BE2C (cell line): ENCODE results near the gene TTC36. TPM values are rescaled to one million over a fixed set of nuclear protein-coding genes. Genes with fewer than 3 reads are reported as not detected.
"Not testable (repeated sequence)": the region's sequence is repeated elsewhere in the genome, so short reads cannot be mapped to it uniquely, and the experiment has no call there.

Source experiments
- DNase-seq: peaks from one replicate; pipeline ENCODE4 v3.0.0-alpha.2; 2020
- H3K27me3 ChIP-seq: fragments of 250-450 bp; sonication (Bioruptor Pico); 2 replicates; pipeline ENCODE4 v1.5.1; 2020; ENCODE audit warnings: mild to moderate bottlenecking
- H3K36me3 ChIP-seq: fragments of 250-450 bp; sonication (Bioruptor Pico); 2 replicates; pipeline ENCODE4 v1.5.1; 2020; ENCODE audit warnings: mild to moderate bottlenecking
- H3K4me1 ChIP-seq: fragments of 250-450 bp; sonication (Bioruptor Pico); 2 replicates; pipeline ENCODE4 v1.5.1; 2020
- H3K4me3 ChIP-seq: 2 replicates; pipeline ENCODE4 v1.5.1; 2011; ENCODE audit warnings: low read depth, low read length
- H3K9me3 ChIP-seq: fragments of 250-450 bp; sonication (Bioruptor Pico); 2 replicates; pipeline ENCODE4 v1.5.1; 2020
- polyA plus RNA-seq: library from polyadenylated mRNA; unstranded; fragments of >200 nt; gene quantifications from one replicate; pipeline ENCODE4 v1.2.1, GENCODE V29; 2012; ENCODE audit warnings: low read depth, missing spikeins; ENCODE audit not compliant: insufficient read length, insufficient read depth
- TF ChIP-seq, protein P1 (sequence below): IDR thresholded peaks from 2 replicates; pipeline ENCODE4 v1.5.1; 2012; ENCODE audit warnings: mild to moderate bottlenecking, low read depth, low read length

Gene TTC36, protein sequence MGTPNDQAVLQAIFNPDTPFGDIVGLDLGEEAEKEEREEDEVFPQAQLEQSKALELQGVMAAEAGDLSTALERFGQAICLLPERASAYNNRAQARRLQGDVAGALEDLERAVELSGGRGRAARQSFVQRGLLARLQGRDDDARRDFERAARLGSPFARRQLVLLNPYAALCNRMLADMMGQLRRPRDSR
- 4.9 TPM for polyA plus RNA-seq

DNA sequence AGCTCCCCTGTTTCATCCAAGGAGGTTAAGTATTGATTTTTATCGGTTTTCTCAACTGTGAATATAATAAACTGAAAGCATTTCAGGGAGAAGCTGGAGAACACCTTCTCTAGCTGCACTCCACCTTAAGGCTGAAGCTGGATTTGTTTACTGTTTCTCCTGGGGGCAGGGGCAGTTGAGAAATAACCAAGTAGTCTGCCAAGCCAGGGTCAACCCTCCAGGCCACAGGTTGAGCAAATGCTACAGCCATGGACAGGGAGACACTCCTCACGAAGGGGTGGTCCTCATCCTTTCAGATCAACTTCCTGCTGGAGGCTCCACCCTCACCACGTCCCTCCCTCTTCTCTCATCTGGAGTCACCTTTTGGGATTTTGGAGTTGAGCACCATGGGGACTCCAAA, at the start of gene TTC36:
TSS of gene TTC36 (plus strand) at position 366 of the 400 bp plus-strand sequence. CDS start at position 387, 21 bp downstream.
- Histone ChIP-seq H3K9me3 (no peaks in the 10 kb centered on the region), H3K27me3 (no peaks in the 10 kb centered on the region), H3K4me3 (no peak within 1 kb of the TSS), H3K36me3 (peaks cover 30% of the 10 kb centered on the region), H3K4me1 (no peaks in the 10 kb centered on the region)
- DNase-seq = no peak
- TF ChIP-seq, protein P1, sequence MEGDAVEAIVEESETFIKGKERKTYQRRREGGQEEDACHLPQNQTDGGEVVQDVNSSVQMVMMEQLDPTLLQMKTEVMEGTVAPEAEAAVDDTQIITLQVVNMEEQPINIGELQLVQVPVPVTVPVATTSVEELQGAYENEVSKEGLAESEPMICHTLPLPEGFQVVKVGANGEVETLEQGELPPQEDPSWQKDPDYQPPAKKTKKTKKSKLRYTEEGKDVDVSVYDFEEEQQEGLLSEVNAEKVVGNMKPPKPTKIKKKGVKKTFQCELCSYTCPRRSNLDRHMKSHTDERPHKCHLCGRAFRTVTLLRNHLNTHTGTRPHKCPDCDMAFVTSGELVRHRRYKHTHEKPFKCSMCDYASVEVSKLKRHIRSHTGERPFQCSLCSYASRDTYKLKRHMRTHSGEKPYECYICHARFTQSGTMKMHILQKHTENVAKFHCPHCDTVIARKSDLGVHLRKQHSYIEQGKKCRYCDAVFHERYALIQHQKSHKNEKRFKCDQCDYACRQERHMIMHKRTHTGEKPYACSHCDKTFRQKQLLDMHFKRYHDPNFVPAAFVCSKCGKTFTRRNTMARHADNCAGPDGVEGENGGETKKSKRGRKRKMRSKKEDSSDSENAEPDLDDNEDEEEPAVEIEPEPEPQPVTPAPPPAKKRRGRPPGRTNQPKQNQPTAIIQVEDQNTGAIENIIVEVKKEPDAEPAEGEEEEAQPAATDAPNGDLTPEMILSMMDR = no peak

DNA sequence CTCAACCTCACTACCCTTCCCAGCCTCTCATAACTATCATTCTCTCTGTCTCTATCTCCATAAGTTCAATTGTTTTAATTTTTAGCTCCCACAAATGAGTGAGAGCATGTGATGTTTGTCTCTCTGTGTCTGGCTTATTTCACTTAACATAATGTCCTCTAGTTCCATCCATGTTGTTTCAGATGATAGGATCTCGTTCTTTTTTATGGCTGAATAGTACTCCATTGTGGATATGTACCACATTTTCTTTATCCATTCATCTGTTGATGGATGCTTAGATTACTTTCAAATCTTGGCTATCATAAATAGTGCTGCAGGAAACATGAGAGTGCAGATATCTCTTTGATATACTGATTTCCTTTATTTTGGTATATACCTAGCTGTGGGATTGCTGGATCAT, 46.0 kb upstream of the TTC36 start:
- peaks cover 91% of the 10 kb centered on the region for H3K36me3 ChIP-seq
- not testable (repeated sequence) for H3K4me3 ChIP-seq, H3K4me1 ChIP-seq, H3K9me3 ChIP-seq, DNase-seq, H3K27me3 ChIP-seq

DNA sequence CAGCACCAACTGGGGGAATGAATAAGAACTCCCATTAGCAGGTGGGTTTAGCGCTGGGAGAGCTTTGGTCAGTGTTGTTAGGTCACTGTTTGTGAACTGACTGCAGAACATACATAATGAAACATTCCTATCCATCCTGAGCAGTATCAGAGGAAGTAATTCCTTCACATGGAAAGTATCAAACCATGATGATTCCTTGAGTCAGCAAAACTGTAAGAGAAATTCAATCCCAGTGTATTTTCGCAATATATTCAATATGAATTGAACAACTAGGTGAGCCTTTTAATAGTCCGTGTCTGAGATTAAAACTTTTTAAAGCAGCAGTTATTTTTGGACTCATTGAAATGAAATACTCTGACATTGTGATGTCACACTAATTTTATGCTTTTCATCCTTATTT, 42.9 kb upstream of the TTC36 start:
- TF ChIP-seq, protein P1 = no peak
- H3K4me1 ChIP-seq = no peaks in the 10 kb centered on the region
- DNase-seq = no peak
- no peaks in the 10 kb centered on the region for H3K9me3 ChIP-seq
- no peaks in the 10 kb centered on the region for H3K27me3 ChIP-seq
- H3K4me3 ChIP-seq = no peak overlapping the region
- peaks cover 79% of the 10 kb centered on the region for H3K36me3 ChIP-seq

DNA sequence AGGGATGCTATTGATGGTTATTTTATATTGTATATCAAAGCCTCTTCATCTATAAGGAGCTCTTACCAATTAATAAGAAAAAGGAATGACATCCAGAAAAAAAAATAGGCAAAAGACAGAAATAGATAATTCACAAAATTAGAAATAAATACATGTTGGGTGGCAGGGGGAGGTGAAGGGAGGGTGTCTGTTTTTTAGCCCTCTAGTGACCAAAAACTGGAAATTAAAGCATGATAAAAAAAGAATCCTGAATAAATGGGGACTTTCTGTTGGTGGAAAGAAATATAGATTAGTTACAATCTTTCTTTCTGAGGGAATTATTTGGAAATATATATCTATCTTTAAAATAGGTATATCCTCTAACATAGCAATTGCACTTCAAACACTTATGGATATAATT, 42.0 kb upstream of the TTC36 start:
- TF ChIP-seq, protein P1 = peak; percentile 17; the same call in 1 of the 2 replicates

DNA sequence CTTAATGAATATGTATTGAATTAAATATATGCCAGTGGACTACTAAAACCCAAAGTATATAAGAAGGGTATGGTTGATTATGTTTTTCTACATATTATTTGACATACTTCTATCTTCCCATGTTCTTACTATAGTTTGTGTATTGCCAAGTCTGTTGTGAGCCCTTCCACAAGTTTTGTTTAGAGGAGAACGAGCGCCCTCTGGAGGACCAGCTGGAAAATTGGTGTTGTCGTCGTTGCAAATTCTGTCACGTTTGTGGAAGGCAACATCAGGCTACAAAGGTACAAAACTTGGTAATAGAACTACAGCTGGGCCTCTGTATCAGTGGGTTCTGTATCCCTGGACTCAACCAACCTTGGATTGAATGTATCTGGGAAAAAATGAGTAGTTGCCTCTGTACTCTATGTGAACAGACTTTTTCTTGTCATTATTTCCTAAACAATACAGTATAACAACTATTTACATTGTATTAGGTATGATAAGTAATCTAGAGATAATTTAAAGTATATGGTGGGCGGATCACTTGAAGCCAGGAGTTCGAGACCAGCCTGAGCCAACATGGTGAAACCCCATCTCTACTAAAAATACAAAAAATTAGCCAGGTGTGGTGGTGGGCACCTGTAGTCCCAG, 38.7 kb upstream of the TTC36 start:
- no peaks in the 10 kb centered on the region for H3K27me3 ChIP-seq
- no peak overlapping the region for H3K4me3 ChIP-seq
- DNase-seq = peak; percentile 66
- TF ChIP-seq, protein P1 = peak; percentile 95
- H3K9me3 ChIP-seq = no peaks in the 10 kb centered on the region
- H3K4me1 ChIP-seq = no peaks in the 10 kb centered on the region
- peaks cover 79% of the 10 kb centered on the region for H3K36me3 ChIP-seq

More for the DNA sequence above, 42.0 kb upstream of the TTC36 start:
- no peaks in the 10 kb centered on the region for H3K4me1 ChIP-seq
- H3K4me3 ChIP-seq = no peak overlapping the region
- H3K36me3 ChIP-seq = peaks cover 79% of the 10 kb centered on the region
- no peak for DNase-seq
- no peaks in the 10 kb centered on the region for H3K27me3 ChIP-seq
- H3K9me3 ChIP-seq = no peaks in the 10 kb centered on the region

DNA sequence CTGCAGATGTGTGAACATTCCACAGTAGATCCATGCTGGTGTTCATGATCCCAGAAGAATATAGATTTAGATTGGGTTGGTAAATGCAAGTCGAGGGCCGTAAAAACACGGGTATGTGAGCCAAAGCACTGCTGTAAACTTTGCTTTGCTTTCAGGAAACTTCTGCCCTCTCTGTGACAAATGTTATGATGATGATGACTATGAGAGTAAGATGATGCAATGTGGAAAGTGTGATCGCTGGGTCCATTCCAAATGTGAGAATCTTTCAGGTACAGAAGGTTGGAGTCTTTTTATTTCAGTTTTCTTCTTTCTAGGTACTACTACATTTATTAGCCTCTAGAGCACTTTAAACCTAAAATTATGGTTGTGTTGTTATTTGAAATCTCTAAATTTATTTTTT, 36.2 kb upstream of the TTC36 start:
- Histone ChIP-seq H3K9me3 (no peaks in the 10 kb centered on the region), H3K36me3 (peaks cover 81% of the 10 kb centered on the region), H3K27me3 (no peaks in the 10 kb centered on the region), H3K4me1 (no peaks in the 10 kb centered on the region), H3K4me3 (no peak overlapping the region)
- DNase-seq = no peak
- TF ChIP-seq, protein P1 = no peak
